ENCODE data around the gene FCHSD2.

Gene FCHSD2

DNA sequence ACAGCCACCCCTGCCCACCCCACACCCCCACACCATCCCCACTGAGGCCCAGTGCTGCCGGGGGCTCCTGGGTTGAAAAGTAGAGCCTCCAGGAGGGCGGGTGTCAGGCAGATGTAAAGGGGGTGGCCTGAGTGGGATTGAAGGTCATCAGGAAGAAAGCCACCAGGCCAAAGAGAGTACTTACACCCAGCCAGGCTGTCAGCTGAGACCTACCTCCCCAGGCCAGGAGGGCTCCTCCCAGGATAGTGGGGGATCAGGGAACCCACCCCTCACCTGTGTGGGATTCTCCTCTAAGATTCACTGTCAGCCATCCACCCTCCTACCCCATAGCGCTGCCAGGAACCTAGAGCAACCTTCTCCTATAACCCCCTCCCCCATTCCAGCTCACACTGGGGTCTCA lies 17.2 kb upstream of the FCHSD2 start:
- H3K9me3 ChIP-seq (ENCODE audit: control insufficient read depth, low read length), result peaks cover 5% of the 10 kb centered on the region
- H3K4me3 ChIP-seq (ENCODE audit: extremely low read depth, insufficient read depth, low read length, poor library complexity, severe bottlenecking), result no peak overlapping the region
- 94 to 100% methylated on average over 1 to 2 of the region's 3 CpGs for WGBS, 2 experiments (ENCODE audit: insufficient coverage in 2 of 2)
- no peak overlapping the region for H3K27ac ChIP-seq (ENCODE audit: low read depth, low read length, severe bottlenecking)
- H3K36me3 ChIP-seq (ENCODE audit: control insufficient read depth, insufficient read depth, low read length), result no peaks in the 10 kb centered on the region
- peaks cover 27% of the 10 kb centered on the region for H3K4me1 ChIP-seq (ENCODE audit: control insufficient read depth, insufficient read depth, low read length, poor library complexity, severe bottlenecking)

DNA sequence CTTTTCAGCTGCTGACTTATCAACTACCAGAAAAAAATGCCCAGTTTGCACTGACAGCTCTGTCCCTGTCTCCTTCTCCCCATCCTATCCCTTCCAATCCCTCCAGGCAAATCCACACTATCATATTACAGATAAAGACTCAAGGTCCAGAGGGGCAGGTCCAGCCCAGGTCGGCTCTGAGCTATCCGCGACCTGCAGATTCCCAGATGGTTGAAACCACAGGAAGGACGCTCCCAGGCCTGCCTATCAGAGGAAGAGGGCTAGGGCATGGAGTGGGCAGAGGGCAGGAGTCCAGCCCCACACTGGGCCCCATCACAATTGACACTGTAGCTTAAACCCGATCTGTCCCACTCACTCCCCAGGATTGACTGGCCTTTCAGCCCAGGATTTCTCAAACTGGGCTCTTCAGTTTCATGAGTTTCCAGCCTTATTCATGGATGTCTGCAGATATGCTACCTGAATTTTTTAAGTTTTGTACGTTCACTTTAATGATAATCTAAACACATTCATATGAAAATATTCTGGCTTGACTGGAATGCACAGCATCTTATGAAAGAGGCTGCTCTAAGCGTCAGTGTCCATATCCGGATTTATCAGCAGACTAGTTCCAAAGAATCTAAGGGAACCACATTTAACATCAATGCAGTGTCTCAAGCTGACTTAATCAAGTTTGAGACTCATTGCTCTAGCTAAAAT lies 16.4 kb upstream of the FCHSD2 start:
- 90 to 96% methylated on average over 8 of the region's 8 CpGs for WGBS, 2 experiments (ENCODE audit: insufficient coverage in 2 of 2)
- Histone ChIP-seq H3K27ac (ENCODE audit: low read depth, low read length, severe bottlenecking) (no peak overlapping the region), H3K9me3 (ENCODE audit: control insufficient read depth, low read length) (peaks cover 5% of the 10 kb centered on the region), H3K4me3 (ENCODE audit: extremely low read depth, insufficient read depth, low read length, poor library complexity, severe bottlenecking) (no peak overlapping the region), H3K36me3 (ENCODE audit: control insufficient read depth, insufficient read depth, low read length) (no peaks in the 10 kb centered on the region), H3K4me1 (ENCODE audit: control insufficient read depth, insufficient read depth, low read length, poor library complexity, severe bottlenecking) (peaks cover 27% of the 10 kb centered on the region)

DNA sequence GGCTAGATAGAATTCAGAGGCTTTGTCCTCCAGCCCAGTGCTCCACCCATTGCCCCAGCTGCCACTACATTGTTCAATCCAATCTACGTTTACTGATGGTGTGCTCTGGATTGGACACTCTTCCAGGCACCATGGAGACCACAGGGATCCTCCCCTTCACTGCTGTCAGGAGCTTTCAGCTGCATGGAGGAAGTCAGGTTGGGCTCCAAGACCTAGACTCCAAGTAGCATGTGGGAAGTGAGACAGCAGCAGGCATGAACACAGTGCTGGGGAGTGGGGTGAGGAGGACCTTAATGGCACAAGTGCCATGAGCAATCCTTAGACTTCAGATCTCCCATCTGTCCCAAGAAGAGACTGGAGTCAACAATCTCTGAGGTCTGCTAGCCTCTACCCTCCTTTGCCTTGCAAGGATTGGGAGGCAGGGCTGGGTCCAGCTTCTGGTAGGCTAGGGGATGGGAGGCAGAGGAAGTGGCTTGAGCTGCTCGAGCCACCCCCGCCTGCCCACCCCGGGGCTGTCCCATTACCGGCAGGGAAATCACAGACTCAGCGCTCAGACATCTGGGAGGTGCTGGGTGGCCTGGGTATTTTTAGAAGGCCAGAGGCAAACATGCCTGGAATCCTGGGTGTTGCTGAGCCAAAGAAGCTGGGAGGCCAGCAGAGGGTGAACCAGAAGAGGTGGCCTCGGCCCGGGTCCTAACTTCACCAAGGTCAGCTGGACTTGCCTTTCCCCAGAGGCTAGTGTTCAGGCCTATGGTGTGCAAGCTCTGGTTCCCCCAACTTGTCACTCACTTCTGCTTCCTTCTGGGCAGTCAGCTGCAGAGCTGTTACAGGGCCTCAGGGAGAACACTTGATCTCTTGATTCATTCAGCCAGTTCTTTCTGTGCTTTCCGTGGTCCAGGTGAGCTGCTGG lies 15.2 kb upstream of the FCHSD2 start:
- H3K4me3 ChIP-seq (ENCODE audit: extremely low read depth, insufficient read depth, low read length, poor library complexity, severe bottlenecking), result no peak overlapping the region
- no peak overlapping the region for H3K27ac ChIP-seq (ENCODE audit: low read depth, low read length, severe bottlenecking)
- H3K4me1 ChIP-seq (ENCODE audit: control insufficient read depth, insufficient read depth, low read length, poor library complexity, severe bottlenecking), result peaks cover 25% of the 10 kb centered on the region
- WGBS, 2 experiments (ENCODE audit: insufficient coverage in 2 of 2), result 86 to 93% methylated on average over 6 to 8 of the region's 9 CpGs
- no peaks in the 10 kb centered on the region for H3K36me3 ChIP-seq (ENCODE audit: control insufficient read depth, insufficient read depth, low read length)
- H3K9me3 ChIP-seq (ENCODE audit: control insufficient read depth, low read length), result peaks cover 5% of the 10 kb centered on the region

DNA sequence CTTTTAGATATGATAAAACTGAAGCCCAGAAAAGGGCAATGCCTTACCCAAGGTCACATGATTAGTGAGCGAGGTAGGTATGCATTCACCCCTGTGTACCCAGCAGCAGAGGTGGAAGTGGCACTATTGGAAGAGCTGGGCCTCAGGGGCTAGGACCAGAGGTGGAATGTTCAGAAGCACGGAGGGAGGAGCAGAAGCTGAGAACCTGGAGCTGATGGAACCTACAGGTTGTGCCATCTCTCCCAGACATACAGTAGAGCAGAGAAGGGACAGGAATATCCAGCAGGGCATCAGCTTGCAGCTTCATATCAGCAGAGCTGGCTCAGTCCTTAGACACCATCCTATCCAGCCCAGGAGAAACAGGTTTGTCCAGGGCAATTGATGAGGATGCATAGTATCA lies 14.6 kb upstream of the FCHSD2 start:
- peaks cover 3% of the 10 kb centered on the region for H3K9me3 ChIP-seq (ENCODE audit: control insufficient read depth, low read length)
- no peak overlapping the region for H3K27ac ChIP-seq (ENCODE audit: low read depth, low read length, severe bottlenecking)
- WGBS, 2 experiments (ENCODE audit: insufficient coverage in 2 of 2), result 88 to 100% methylated on average over 2 of the region's 2 CpGs
- H3K4me1 ChIP-seq (ENCODE audit: control insufficient read depth, insufficient read depth, low read length, poor library complexity, severe bottlenecking), result peaks cover 25% of the 10 kb centered on the region
- no peak overlapping the region for H3K4me3 ChIP-seq (ENCODE audit: extremely low read depth, insufficient read depth, low read length, poor library complexity, severe bottlenecking)
- no peaks in the 10 kb centered on the region for H3K36me3 ChIP-seq (ENCODE audit: control insufficient read depth, insufficient read depth, low read length)

DNA sequence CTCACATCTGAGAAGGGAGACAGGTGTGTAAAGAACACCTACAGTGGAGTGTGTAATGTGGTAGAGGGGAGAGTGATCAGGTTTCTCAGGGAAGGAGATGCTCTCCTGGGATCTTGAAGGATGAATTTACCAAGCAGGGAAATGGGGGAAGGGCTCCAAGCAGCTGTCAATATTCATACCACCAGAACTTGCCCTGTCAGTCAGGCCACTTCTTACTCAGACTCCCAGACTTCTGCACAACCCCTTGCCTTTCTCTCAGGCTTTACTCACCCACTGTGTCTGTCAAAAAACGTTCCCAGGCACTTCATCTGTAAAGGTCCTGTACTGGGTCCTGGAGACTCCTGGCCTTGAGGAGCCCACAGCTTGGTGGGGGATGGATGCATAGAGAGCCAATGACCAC lies 14.0 kb upstream of the FCHSD2 start:
- Histone ChIP-seq H3K4me1 (ENCODE audit: control insufficient read depth, insufficient read depth, low read length, poor library complexity, severe bottlenecking) (peaks cover 25% of the 10 kb centered on the region), H3K36me3 (ENCODE audit: control insufficient read depth, insufficient read depth, low read length) (no peaks in the 10 kb centered on the region), H3K27ac (ENCODE audit: low read depth, low read length, severe bottlenecking) (no peak overlapping the region), H3K9me3 (ENCODE audit: control insufficient read depth, low read length) (no peaks in the 10 kb centered on the region), H3K4me3 (ENCODE audit: extremely low read depth, insufficient read depth, low read length, poor library complexity, severe bottlenecking) (no peak overlapping the region)
- WGBS, 2 experiments (ENCODE audit: insufficient coverage in 2 of 2), result 75% methylated on average over 1 of the region's 1 CpG; no CpG with 5 or more reads in 1 of the 2 experiments

DNA sequence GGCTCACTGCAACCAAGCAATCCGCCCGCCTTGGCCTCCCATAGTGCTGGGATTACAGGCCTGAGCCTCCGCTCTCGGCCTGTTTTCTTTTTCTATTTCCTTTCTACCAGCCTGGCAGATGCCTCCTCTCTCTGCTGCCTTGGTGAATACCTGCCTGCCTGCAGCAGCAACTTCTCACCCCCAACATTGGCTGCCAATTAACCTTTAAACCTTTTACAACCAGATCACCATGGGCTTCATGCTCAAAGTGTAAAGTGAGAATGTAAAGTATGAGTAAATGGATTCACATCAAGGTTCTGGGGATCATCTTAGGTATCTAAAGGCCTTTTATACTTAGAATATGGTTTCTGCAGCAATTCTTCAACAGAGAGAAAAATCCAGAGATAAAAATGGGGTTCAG lies 13.0 kb upstream of the FCHSD2 start:
- Histone ChIP-seq H3K4me3 (ENCODE audit: extremely low read depth, insufficient read depth, low read length, poor library complexity, severe bottlenecking) (no peak overlapping the region), H3K9me3 (ENCODE audit: control insufficient read depth, low read length) (no peaks in the 10 kb centered on the region), H3K4me1 (ENCODE audit: control insufficient read depth, insufficient read depth, low read length, poor library complexity, severe bottlenecking) (peaks cover 25% of the 10 kb centered on the region), H3K36me3 (ENCODE audit: control insufficient read depth, insufficient read depth, low read length) (no peaks in the 10 kb centered on the region), H3K27ac (ENCODE audit: low read depth, low read length, severe bottlenecking) (no peak overlapping the region)
- 94 to 100% methylated on average over 2 to 4 of the region's 4 CpGs for WGBS, 2 experiments (ENCODE audit: insufficient coverage in 2 of 2)

DNA sequence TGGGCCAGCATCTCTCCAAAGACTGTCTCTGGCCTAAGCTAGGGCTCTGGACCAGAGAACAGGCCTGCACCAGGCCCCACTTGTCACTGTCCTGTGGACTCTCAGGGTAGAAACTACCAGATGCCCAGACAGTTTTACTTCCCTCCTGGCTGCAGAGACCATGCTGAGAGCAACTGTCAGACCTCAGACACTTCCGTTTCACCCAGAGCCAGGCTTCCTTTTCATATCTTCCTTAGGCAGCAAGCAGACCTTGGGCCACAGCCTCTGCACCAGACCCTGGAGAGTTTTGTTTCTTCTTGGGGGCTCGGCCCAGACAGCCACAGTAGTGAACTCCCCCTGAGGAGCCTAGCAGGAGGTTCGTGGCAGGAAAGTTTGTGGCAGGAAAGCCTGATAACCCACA lies 12.1 kb upstream of the FCHSD2 start:
- Histone ChIP-seq H3K27ac (ENCODE audit: low read depth, low read length, severe bottlenecking) (no peak overlapping the region), H3K36me3 (ENCODE audit: control insufficient read depth, insufficient read depth, low read length) (no peaks in the 10 kb centered on the region), H3K4me1 (ENCODE audit: control insufficient read depth, insufficient read depth, low read length, poor library complexity, severe bottlenecking) (peaks cover 28% of the 10 kb centered on the region), H3K9me3 (ENCODE audit: control insufficient read depth, low read length) (no peaks in the 10 kb centered on the region), H3K4me3 (ENCODE audit: extremely low read depth, insufficient read depth, low read length, poor library complexity, severe bottlenecking) (no peak overlapping the region)
- WGBS, 2 experiments (ENCODE audit: insufficient coverage in 2 of 2), result 90% methylated on average over 3 of the region's 3 CpGs; no CpG with 5 or more reads in 1 of the 2 experiments

DNA sequence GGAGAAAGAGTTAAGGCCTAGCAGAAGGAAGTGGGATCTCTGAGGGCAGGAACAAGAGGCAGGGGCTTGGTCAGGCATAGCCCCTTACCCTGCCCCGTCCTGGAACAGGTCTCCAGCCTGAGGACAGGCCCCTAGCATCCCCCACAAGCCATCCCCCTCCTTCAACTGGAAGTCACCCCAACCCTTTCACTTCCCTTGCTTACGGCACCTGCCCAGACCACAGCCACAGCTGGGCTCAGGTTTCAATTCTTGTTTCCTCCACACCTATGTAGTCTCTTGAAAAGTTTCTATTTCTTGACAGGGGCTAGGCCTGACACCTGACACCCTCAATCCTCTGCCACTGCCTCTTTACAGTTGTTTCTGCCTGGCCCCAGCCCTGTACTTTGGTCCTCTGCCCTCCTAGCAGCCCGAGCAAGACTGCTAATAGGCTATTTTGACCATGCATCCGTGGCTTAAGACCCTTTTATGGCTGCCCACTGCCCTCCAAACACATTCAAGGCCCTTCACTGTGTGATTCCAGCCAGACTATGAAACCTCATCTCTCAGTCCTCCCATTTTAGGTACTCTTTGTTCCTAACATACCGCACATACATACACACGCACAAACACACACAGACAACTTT lies 10.9 kb upstream of the FCHSD2 start:
- Histone ChIP-seq H3K27ac (ENCODE audit: low read depth, low read length, severe bottlenecking) (no peak overlapping the region), H3K4me1 (ENCODE audit: control insufficient read depth, insufficient read depth, low read length, poor library complexity, severe bottlenecking) (peaks cover 21% of the 10 kb centered on the region), H3K9me3 (ENCODE audit: control insufficient read depth, low read length) (no peaks in the 10 kb centered on the region), H3K36me3 (ENCODE audit: control insufficient read depth, insufficient read depth, low read length) (no peaks in the 10 kb centered on the region), H3K4me3 (ENCODE audit: extremely low read depth, insufficient read depth, low read length, poor library complexity, severe bottlenecking) (no peak overlapping the region)
- 77 to 79% methylated on average over 6 of the region's 6 CpGs for WGBS, 2 experiments (ENCODE audit: insufficient coverage in 2 of 2)

DNA sequence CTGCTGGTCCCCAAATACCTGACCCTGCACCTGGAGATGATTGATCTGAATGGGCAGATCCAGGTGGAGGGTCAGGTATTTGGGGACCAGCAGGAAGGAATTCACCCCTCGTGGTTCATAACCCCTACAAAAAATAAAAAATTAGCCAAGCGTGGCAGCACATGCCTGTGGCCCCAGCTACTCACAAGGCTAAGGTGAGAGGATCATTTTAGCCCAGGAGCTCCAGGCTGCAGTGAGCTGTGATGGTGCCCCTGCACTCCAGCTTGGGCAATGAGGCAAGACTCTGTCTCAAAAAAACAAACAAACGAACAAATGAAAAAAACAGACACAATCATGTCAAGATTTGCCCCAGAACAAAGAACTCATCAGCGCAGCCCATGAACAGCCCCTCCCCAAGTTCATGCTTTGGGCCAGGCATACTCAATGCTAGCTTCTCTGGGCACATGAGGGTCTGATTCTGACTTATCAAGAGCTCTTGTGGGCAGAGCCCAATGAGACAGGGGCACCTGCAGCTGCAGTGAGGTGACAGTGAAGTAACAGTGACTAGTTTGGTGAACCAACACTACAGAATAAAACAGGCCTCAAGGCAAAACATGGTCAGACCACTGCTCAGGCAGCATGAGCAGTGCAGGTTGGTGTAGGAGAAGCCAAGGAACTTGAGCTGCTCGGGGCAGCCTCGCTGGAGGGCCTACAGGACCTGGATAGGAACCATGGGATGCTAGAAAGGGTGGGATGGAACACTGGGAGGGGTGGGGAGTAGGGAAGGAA lies 10.2 kb upstream of the FCHSD2 start:
- Histone ChIP-seq H3K36me3 (ENCODE audit: control insufficient read depth, insufficient read depth, low read length) (no peaks in the 10 kb centered on the region), H3K4me3 (ENCODE audit: extremely low read depth, insufficient read depth, low read length, poor library complexity, severe bottlenecking) (no peak overlapping the region), H3K9me3 (ENCODE audit: control insufficient read depth, low read length) (no peaks in the 10 kb centered on the region), H3K4me1 (ENCODE audit: control insufficient read depth, insufficient read depth, low read length, poor library complexity, severe bottlenecking) (peaks cover 14% of the 10 kb centered on the region), H3K27ac (ENCODE audit: low read depth, low read length, severe bottlenecking) (no peak overlapping the region)
- WGBS, 2 experiments (ENCODE audit: insufficient coverage in 2 of 2), result 83 to 96% methylated on average over 4 of the region's 6 CpGs

DNA sequence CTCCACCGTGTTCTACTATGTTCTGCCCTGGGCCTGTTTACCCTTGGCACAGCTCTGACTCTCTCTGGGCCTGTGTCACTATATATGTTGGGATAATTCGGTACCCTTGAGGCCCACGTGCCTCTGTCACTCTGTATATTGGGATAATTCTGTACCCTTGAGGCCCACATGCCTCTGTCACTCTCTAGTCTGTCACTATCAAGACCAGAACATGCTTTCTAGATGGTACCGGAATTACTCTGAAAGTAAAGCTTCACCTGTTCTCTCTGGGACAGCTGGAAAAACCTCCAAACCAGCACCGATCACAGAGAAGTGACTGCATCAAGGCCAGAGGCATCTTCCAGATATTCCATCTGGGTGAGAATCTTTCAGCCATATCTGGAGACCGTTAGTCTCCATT lies 9.3 kb upstream of the FCHSD2 start:
- peaks cover 5% of the 10 kb centered on the region for H3K4me1 ChIP-seq (ENCODE audit: control insufficient read depth, insufficient read depth, low read length, poor library complexity, severe bottlenecking)
- no peak overlapping the region for H3K4me3 ChIP-seq (ENCODE audit: extremely low read depth, insufficient read depth, low read length, poor library complexity, severe bottlenecking)
- no peak overlapping the region for H3K27ac ChIP-seq (ENCODE audit: low read depth, low read length, severe bottlenecking)
- no peaks in the 10 kb centered on the region for H3K9me3 ChIP-seq (ENCODE audit: control insufficient read depth, low read length)
- 93 to 100% methylated on average over 5 of the region's 6 CpGs for WGBS, 2 experiments (ENCODE audit: insufficient coverage in 2 of 2)
- H3K36me3 ChIP-seq (ENCODE audit: control insufficient read depth, insufficient read depth, low read length), result no peaks in the 10 kb centered on the region
